Smooth muscle cell (in vitro differentiated cells): ENCODE data around the gene SLC10A7. TPM values are rescaled to one million over a fixed set of nuclear protein-coding genes. Genes with fewer than 3 reads are reported as not detected.
A peak's percentile ranks its signal among the peaks of the same experiment; 100 is the strongest.

Experiments
- DNase-seq: peaks from one replicate; lab custom pipeline; 2025; ENCODE audit not compliant: unreplicated experiment; lab: John Stamatoyannopoulos, UW
- H2AFZ ChIP-seq: fragments of 200-600 bp; sonication (generic); 2 replicates; pipeline ENCODE4 v1.6.0; 2016; ENCODE audit warnings: antibody characterized with exemption, low read depth, mild to moderate bottlenecking
- H3F3A ChIP-seq: fragments of 200-600 bp; sonication (generic); 2 replicates; pipeline ENCODE4 v1.6.0; 2017; ENCODE audit warnings: antibody characterized with exemption, low read depth
- H3K27ac ChIP-seq: fragments of 200-600 bp; sonication (generic); 2 replicates; pipeline ENCODE4 v1.5.1; 2016; ENCODE audit warnings: low read depth, mild to moderate bottlenecking
- H3K27me3 ChIP-seq: fragments of 200-600 bp; sonication (generic); 2 replicates; pipeline ENCODE4 v1.6.1; 2016; ENCODE audit warnings: low read depth, mild to moderate bottlenecking
- H3K36me3 ChIP-seq: fragments of 200-600 bp; sonication (generic); 2 replicates; pipeline ENCODE4 v1.5.1; 2016; ENCODE audit warnings: low read depth
- H3K4me1 ChIP-seq: fragments of 200-600 bp; sonication (generic); 2 replicates; pipeline ENCODE4 v1.5.1; 2016; ENCODE audit warnings: low read depth
- H3K4me2 ChIP-seq: fragments of 200-600 bp; sonication (generic); 2 replicates; pipeline ENCODE4 v1.6.0; 2016; ENCODE audit warnings: mild to moderate bottlenecking
- H3K4me3 ChIP-seq: fragments of 200-600 bp; sonication (generic); 2 replicates; pipeline ENCODE4 v1.5.1; 2016; ENCODE audit warnings: mild to moderate bottlenecking
- H3K79me2 ChIP-seq: fragments of 200-600 bp; sonication (generic); 2 replicates; pipeline ENCODE4 v1.6.0; 2016; ENCODE audit warnings: low read depth, mild to moderate bottlenecking
- H3K9ac ChIP-seq: fragments of 200-600 bp; sonication (generic); 2 replicates; pipeline ENCODE4 v1.6.0; 2016; ENCODE audit warnings: low read depth
- H3K9me3 ChIP-seq: fragments of 200-600 bp; sonication (generic); replicated peaks from 2 replicates; pipeline ENCODE4 v1.5.1; 2016; ENCODE audit warnings: low read depth
- H4K20me1 ChIP-seq: fragments of 200-600 bp; sonication (generic); 2 replicates; pipeline ENCODE4 v1.6.0; 2016; ENCODE audit warnings: low read depth
- WGBS: methylation state at CpG from one replicate; pipeline ENCODE4 v1.1.7; 2016; ENCODE audit warnings: low lambda C conversion rate; 5-methylcytosine and 5-hydroxymethylcytosine counted together
- polyA plus RNA-seq: library from polyadenylated mRNA; unstranded; fragments of >200 nt; fragmentation: Nextera tagmentation; extraction: Ambion mirVana; gene quantifications from 2 replicates; pipeline ENCODE4 v1.2.1, GENCODE V29; 2016
- total RNA-seq: library from RNA; depleted of rRNA; stranded (reverse); fragments of >200 nt; gene quantifications from 2 replicates; pipeline ENCODE4 v1.2.3, GENCODE V29; 2014
- TF ChIP-seq, protein P1 (sequence below): fragments of 200-600 bp; sonication (generic); IDR thresholded peaks from 2 replicates; pipeline ENCODE4 v1.5.1; 2017; ENCODE audit warnings: borderline replicate concordance, mild to moderate bottlenecking, antibody characterized with exemption; ENCODE audit not compliant: insufficient read depth, poor library complexity, severe bottlenecking

SLC10A7 gene
- total and polyA plus RNA-seq, 2 experiments from 2014 or later, result 10.3 to 24.8 TPM

- H3F3A ChIP-seq, result no peaks in the 10 kb centered on the region
- H3K9me3 ChIP-seq, result no peaks in the 10 kb centered on the region
- H3K9ac ChIP-seq, result no peak overlapping the region
- H4K20me1 ChIP-seq, result peaks cover 48% of the 10 kb centered on the region
- no peak overlapping the region for H2AFZ ChIP-seq
- DNase-seq, result no peak
- no peak overlapping the region for H3K4me2 ChIP-seq
- H3K36me3 ChIP-seq, result no peaks in the 10 kb centered on the region
- no peaks in the 10 kb centered on the region for H3K4me1 ChIP-seq
- no peak overlapping the region for H3K4me3 ChIP-seq
- TF ChIP-seq, protein P1, sequence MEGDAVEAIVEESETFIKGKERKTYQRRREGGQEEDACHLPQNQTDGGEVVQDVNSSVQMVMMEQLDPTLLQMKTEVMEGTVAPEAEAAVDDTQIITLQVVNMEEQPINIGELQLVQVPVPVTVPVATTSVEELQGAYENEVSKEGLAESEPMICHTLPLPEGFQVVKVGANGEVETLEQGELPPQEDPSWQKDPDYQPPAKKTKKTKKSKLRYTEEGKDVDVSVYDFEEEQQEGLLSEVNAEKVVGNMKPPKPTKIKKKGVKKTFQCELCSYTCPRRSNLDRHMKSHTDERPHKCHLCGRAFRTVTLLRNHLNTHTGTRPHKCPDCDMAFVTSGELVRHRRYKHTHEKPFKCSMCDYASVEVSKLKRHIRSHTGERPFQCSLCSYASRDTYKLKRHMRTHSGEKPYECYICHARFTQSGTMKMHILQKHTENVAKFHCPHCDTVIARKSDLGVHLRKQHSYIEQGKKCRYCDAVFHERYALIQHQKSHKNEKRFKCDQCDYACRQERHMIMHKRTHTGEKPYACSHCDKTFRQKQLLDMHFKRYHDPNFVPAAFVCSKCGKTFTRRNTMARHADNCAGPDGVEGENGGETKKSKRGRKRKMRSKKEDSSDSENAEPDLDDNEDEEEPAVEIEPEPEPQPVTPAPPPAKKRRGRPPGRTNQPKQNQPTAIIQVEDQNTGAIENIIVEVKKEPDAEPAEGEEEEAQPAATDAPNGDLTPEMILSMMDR, result no peak
- H3K79me2 ChIP-seq, result no peaks in the 10 kb centered on the region
- H3K27me3 ChIP-seq, result no peaks in the 10 kb centered on the region
- H3K27ac ChIP-seq, result no peak overlapping the region
Observed at GRCh38 chr4:146343199-146343598, 178.5 kb downstream of the SLC10A7 start.

DNA sequence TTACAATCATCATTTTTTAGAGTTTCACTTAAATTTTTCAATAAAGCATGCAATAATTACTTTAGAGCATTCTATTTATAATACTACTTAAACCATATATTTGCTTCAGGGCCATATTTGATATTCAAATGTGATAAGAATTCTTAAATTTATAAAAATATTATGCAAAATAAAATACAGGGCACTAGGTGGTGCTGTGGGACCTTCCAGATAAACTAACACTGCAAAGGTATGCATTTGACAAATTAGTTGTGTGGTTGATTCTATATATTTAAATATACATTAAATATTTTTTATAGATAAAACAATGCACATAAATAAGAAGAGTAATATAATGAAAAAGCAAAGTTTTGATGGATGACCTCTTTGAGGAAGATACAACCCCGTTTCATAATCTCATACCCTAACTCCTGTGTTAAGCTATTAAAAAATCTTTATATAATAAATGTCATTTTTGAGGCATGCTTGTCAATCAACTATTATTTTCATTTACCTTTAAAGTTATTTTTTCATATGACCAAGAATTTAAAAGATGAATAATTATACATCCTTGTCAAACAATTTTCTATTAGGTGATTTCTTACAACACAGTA, 179.0 kb downstream of the SLC10A7 start:
- H3K4me2 ChIP-seq, result no peak overlapping the region
- H3K27me3 ChIP-seq, result no peaks in the 10 kb centered on the region
- H3K9me3 ChIP-seq, result no peaks in the 10 kb centered on the region
- H3F3A ChIP-seq, result no peaks in the 10 kb centered on the region
- H3K79me2 ChIP-seq, result no peaks in the 10 kb centered on the region
- no peak overlapping the region for H3K4me3 ChIP-seq
- H3K9ac ChIP-seq, result no peak overlapping the region
- H4K20me1 ChIP-seq, result peaks cover 51% of the 10 kb centered on the region
- H3K27ac ChIP-seq, result no peak overlapping the region
- DNase-seq, result no peak
- no peaks in the 10 kb centered on the region for H3K4me1 ChIP-seq
- H3K36me3 ChIP-seq, result no peaks in the 10 kb centered on the region
- 93% methylated on average over 1 of the region's 1 CpG for WGBS
- TF ChIP-seq, protein P1, result peak; percentile 68
- no peak overlapping the region for H2AFZ ChIP-seq

- TF ChIP-seq, protein P1, result peak; percentile 51
- no peaks in the 10 kb centered on the region for H3K9me3 ChIP-seq
- H2AFZ ChIP-seq, result no peak overlapping the region
- no peaks in the 10 kb centered on the region for H3K27me3 ChIP-seq
- H4K20me1 ChIP-seq, result peaks cover 58% of the 10 kb centered on the region
- no peaks in the 10 kb centered on the region for H3K79me2 ChIP-seq
- no peaks in the 10 kb centered on the region for H3F3A ChIP-seq
- no peak for DNase-seq
- H3K4me3 ChIP-seq, result no peak overlapping the region
- no peak overlapping the region for H3K27ac ChIP-seq
- no peaks in the 10 kb centered on the region for H3K36me3 ChIP-seq
- H3K4me1 ChIP-seq, result no peaks in the 10 kb centered on the region
- H3K4me2 ChIP-seq, result no peak overlapping the region
- no peak overlapping the region for H3K9ac ChIP-seq
Observed at GRCh38 chr4:146340798-146341197, 180.9 kb downstream of the SLC10A7 start.

GRCh38 chr4:146338512-146338911, 183.2 kb downstream of the SLC10A7 start:
- Histone ChIP-seq H3K4me3 (no peak overlapping the region), H3K9me3 (no peaks in the 10 kb centered on the region), H3F3A (peaks cover 6% of the 10 kb centered on the region), H4K20me1 (peaks cover 56% of the 10 kb centered on the region), H3K27ac (no peak overlapping the region), H3K27me3 (no peaks in the 10 kb centered on the region), H3K79me2 (no peaks in the 10 kb centered on the region), H3K9ac (no peak overlapping the region), H2AFZ (no peak overlapping the region), H3K4me1 (no peaks in the 10 kb centered on the region), H3K4me2 (no peak overlapping the region), H3K36me3 (no peaks in the 10 kb centered on the region)
- DNase-seq, result no peak
- TF ChIP-seq, protein P1, result no peak
